HG03460 (cell line): ENCODE results near the gene SCAF1.

ENCODE experiments used
- ATAC-seq: cut with Tn5 transposase; IDR thresholded peaks from one replicate; pipeline ENCODE4 v1.9.1; 2021; ENCODE audit not compliant: unreplicated experiment

SCAF1 gene

GRCh38 chr19:49685845-49686332 lies 43.9 kb downstream of the SCAF1 start:
- no peak for ATAC-seq

GRCh38 chr19:49686503-49687088 lies 44.6 kb downstream of the SCAF1 start:
- no peak for ATAC-seq

GRCh38 chr19:49687150-49687549 lies 45.1 kb downstream of the SCAF1 start:
- ATAC-seq = no peak

GRCh38 chr19:49687566-49688316 lies 45.7 kb downstream of the SCAF1 start:
- no peak for ATAC-seq

- ATAC-seq = no peak
Observed at GRCh38 chr19:49688531-49689132, 46.6 kb downstream of the SCAF1 start.

DNA sequence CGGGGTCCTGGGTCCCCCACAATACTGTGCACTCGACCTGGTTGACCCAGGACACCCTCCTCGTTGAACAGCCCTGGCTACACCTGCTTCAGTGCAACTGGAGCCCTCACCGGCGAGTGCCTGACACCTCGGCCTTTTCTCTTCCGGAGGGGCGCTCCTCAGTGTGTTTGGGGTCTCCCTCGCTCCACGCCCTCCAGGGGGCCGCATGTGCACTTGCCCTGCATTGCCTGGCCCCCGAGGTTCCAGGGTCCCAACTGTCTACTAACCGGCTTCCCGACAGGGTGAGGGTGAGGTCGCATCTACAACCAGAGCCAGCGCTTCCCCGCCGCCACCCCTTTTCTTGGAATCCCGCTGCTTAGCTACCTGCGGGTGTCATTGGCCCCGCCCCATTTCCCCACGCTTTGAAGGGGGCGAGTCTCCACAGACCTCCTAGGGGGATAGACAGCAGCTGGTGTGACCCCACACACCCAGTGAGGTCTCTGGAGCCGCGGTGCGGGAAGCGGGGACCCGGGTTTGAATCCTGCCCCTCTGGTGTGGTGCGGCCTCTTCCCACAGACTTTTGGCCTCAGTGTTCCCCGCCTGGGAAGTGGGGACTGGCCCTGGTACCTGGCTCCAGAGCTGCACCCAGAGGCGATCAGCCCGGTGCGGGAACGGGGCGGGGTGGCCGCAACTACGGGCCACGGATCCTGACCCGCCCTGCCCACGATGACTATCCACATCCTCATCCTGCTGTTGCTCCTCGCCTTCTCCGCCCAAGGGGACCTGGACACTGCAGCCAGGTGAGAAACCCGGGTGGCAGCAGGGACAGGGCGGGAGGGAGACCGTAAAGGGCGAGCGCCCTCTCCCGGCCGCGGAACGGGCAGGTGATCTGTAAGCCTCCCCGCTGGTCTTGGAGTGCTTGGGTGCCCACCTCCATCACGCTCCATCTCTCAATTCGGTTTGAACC lies 47.4 kb downstream of the SCAF1 start, which contains the start of gene ADM5:
Gene ADM5 (plus strand): TSS at position 462 of the 946 bp plus-strand sequence. CDS start 244 bp downstream, at position 706.
- ATAC-seq = no peak

DNA sequence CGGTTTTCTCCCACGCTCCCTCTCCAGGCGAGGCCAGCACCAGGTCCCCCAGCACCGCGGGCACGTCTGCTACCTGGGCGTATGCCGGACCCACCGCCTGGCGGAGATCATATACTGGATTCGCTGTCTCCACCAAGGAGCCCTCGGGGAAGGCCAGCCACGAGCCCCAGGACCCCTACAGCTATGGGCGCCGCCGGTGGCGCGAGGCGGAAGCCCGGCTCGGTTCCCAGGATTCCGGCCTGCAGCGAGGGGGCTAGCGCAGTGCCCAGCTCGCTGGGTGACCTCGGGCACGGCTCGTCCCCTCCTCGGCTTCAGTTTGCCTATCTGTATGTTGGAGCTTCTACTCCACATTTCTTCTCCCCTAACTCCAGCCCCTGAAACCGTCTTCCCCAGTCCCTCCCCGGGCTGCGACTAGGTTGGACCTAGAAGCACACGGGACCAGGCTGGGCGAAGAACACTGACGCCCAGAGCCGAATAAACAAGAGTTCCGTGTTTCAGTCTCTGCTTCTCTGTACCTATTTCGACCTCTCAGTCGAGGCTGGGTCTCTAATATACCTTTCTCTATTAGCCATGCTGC lies 48.2 kb downstream of the SCAF1 start:
- ATAC-seq = no peak

GRCh38 chr19:49690656-49691242 lies 48.7 kb downstream of the SCAF1 start, which contains the start of gene CPT1C:
Gene CPT1C (plus strand): TSS chr19:49691116. CDS start chr19:49692253, 1,137 bp downstream.
- ATAC-seq = no peak

- no peak for ATAC-seq
Observed at GRCh38 chr19:49691243-49692146, 49.5 kb downstream of the SCAF1 start.

- ATAC-seq = no peak
Observed at GRCh38 chr19:49692147-49692506, 50.1 kb downstream of the SCAF1 start.

- no peak for ATAC-seq
Observed at GRCh38 chr19:49696115-49696514, 54.1 kb downstream of the SCAF1 start.

DNA sequence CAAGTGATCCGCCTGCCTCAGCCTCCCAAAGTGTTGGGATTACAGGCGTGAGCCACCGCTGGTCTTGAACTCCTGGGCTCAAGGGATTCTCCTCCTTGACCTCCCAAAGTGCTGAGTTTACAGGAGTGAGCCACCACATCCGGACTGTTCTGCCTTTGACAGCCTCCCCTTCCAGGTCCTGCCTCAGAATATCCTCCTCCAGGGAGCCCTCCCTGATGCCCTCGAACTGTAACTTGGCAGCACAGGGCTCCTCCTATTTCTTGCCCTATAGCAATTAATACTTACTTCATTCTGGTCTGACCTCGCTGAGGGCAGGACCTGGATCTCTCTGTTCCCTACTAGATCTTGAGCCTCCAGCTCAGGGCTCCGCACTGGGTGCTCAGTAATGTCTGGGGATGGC lies 54.9 kb downstream of the SCAF1 start:
- no peak for ATAC-seq

GRCh38 chr19:49699364-49699763 lies 57.4 kb downstream of the SCAF1 start:
- no peak for ATAC-seq

GRCh38 chr19:49700563-49700962 lies 58.6 kb downstream of the SCAF1 start:
- ATAC-seq = no peak

DNA sequence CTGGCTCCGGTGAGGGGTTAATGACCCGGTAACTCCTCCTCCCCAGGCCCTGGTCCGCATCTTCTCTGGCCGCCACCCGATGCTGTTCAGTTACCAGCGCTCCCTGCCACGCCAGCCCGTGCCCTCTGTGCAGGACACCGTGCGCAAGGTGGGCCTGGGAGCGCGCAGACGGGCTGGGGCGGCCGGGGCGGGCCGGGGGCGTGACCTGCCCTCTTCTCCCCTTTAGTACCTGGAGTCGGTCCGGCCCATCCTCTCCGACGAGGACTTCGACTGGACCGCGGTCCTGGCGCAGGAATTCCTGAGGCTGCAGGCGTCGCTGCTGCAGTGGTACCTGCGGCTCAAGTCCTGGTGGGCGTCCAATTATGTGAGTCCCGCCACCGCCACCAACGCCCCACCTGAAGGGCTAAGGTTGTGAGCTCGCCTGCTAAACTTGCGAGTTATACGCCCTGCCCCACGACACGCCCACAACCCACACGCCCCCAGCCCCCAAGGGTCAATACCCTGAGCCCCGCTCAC lies 59.3 kb downstream of the SCAF1 start:
- no peak for ATAC-seq

DNA sequence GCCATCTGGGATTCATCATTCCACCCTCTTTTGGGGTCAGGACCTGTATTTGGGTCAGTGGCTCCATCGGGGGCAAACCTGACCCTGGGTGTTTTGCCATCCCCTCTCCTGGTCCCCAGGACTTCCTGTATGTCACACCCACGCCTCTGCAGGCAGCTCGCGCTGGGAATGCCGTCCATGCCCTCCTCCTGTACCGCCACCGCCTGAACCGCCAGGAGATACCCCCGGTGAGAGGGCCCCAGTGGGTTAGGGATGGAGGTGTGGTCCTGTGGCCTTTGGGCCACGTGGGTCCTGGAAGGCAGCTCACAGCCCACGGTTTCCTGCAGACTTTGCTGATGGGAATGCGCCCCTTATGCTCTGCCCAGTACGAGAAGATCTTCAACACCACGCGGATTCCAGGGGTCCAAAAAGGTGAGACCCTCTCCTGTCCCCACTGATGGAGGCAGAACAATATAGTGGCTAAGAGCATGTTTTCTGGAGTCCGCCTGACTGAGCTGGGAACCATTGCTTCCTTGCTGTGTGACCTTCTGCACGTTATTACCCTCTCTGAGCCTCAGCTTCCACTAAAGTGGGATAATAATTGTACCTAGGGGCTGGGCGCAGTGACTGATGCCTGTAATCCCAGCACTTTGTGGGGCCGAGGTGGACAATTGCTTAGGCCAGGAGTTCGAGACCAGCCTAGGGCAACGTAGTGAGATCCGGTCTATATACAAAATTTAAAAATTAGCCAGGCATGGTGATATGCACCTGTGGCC lies 63.1 kb downstream of the SCAF1 start:
- no peak for ATAC-seq

DNA sequence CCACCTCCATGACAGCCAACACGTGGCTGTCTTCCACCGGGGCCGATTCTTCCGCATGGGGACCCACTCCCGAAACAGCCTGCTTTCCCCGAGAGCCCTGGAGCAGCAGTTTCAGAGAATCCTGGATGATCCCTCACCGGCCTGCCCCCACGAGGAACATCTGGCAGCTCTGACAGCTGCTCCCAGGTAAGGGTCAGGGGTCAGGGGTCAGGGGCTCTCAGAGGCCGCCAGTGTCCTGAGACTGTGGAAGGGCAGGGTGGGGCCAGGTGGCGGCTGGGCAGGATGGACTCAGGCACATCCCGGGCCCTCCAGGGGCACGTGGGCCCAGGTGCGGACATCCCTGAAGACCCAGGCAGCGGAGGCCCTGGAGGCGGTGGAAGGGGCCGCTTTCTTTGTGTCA lies 63.9 kb downstream of the SCAF1 start:
- no peak for ATAC-seq
